GM13977 (cell line): ENCODE measurements around the gene CCDC57.

Experiments
- DNase-seq: peaks from one replicate; pipeline ENCODE4 v3.0.0; 2012; ENCODE audit warnings: low spot score
- in situ Hi-C: fragments of 300-500 bp; cut with MboI; formaldehyde crosslinking; loops from one replicate; pipeline ENCODE4 v1.12.0; 2022; ENCODE audit warnings: low sequenced_read_pairs, low pct_unique_long_range_greater_than_20kb, mixed read lengths, inconsistent platforms; ENCODE audit not compliant: unreplicated experiment
- TF ChIP-seq, protein P1 (sequence below): IDR thresholded peaks from 2 replicates; pipeline ENCODE4 v1.5.1; 2012; ENCODE audit warnings: mild to moderate bottlenecking, control low read depth; ENCODE audit not compliant: insufficient read depth; ENCODE audit errors: extremely low read depth, missing control alignments

Gene CCDC57

DNA sequence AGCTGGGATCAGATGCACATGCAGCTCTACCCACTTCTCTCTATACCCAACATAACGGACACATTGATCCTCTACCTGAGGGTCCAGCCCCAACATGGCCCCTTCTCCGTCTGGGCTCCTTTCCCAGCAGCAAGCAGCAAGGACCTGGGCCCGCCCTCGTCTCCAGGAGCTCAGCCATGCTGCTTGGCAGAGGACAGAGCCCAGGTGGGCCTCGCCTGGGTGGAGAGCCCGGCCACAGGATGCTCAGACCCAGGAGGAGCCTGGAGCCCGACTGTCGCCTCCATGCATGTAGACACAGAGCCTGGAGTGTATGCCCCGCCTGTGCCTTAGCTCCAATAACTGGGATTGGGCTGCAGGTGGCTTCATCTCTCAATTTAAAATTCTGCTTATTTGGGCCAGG, 57.0 kb downstream of the CCDC57 start:
- TF ChIP-seq, protein P1, sequence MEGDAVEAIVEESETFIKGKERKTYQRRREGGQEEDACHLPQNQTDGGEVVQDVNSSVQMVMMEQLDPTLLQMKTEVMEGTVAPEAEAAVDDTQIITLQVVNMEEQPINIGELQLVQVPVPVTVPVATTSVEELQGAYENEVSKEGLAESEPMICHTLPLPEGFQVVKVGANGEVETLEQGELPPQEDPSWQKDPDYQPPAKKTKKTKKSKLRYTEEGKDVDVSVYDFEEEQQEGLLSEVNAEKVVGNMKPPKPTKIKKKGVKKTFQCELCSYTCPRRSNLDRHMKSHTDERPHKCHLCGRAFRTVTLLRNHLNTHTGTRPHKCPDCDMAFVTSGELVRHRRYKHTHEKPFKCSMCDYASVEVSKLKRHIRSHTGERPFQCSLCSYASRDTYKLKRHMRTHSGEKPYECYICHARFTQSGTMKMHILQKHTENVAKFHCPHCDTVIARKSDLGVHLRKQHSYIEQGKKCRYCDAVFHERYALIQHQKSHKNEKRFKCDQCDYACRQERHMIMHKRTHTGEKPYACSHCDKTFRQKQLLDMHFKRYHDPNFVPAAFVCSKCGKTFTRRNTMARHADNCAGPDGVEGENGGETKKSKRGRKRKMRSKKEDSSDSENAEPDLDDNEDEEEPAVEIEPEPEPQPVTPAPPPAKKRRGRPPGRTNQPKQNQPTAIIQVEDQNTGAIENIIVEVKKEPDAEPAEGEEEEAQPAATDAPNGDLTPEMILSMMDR = no peak
- in situ Hi-C loops = no loop called here
- DNase-seq = no peak

DNA sequence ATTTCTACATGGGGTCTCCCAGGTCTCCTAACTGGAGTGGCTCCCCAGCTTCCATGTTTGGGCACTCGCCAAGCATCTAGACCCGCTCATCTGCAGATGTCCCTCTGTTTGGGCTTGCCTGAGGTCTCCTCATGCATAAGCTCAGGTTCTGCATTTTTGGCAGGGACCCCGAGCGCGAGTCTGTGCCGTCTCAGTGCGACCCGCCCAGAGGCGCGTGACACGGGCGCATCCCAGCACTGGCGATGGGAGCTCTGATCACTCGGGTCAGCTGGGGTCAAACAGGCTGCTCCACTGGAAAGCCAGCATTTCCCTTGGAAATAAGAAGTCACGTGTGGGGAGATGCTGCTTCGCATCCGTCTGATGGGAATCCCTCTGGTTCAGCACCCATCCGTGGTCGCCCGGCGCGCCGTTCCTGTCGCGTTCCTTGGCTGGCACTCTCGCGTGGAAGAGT, 57.7 kb downstream of the CCDC57 start:
- in situ Hi-C loops = no loop called here
- TF ChIP-seq, protein P1 = no peak

DNA sequence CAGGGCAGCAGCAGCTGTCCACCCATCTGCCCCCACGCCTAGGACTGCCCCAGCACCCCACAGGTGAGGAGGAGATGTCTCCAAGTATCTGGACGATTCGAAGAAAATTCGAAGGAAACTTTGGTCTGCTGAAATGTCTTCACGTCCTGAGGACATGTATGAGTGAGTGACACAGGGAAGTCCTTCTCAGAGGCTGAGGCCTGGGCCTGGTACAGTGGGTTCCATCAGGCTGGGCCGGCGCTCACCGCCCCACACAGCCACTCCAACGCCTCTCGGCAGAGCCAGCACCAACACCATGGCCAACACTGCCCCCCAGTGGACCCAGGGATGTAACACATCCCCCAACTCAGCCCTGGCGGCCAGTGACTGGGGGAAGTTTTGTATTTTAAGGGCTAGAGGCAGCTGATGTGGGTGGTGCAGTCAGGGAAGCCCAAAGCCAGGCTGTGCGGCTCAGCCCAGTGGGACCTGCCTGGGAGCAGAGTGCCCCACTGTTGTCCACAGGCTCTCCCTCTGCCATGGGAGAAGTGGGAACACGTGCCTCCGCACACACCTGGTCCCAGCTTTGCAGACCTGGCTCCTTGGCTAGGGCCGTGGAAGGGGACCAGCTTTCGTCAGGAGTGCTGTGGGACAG, 58.8 kb downstream of the CCDC57 start:
- in situ Hi-C loops = no loop called here
- TF ChIP-seq, protein P1 = peak; percentile 93
- peak; percentile 93 for DNase-seq

More for the DNA sequence above, 57.7 kb downstream of the CCDC57 start:
- no peak for DNase-seq

DNA sequence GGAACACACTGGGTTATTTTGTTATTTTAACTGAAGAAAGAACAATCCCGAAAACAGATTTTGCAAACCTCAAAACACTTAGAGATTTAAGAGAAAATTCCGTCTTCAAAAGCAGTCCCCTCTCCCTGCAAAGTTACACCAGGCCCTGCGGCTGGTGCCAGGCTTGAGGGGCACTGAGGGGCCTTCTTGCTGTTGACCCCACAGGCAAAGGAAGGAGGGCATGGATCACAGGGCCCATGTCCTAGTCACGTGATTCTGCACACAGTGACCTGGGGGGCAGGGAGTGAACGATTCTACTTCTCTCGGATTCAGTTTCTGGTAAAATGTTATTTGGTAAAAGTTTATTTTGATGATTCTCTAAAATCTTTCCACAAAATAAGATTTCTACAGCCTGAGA, 59.3 kb downstream of the CCDC57 start:
- TF ChIP-seq, protein P1 = no peak
- no peak for DNase-seq
- in situ Hi-C loops = no loop called here

DNA sequence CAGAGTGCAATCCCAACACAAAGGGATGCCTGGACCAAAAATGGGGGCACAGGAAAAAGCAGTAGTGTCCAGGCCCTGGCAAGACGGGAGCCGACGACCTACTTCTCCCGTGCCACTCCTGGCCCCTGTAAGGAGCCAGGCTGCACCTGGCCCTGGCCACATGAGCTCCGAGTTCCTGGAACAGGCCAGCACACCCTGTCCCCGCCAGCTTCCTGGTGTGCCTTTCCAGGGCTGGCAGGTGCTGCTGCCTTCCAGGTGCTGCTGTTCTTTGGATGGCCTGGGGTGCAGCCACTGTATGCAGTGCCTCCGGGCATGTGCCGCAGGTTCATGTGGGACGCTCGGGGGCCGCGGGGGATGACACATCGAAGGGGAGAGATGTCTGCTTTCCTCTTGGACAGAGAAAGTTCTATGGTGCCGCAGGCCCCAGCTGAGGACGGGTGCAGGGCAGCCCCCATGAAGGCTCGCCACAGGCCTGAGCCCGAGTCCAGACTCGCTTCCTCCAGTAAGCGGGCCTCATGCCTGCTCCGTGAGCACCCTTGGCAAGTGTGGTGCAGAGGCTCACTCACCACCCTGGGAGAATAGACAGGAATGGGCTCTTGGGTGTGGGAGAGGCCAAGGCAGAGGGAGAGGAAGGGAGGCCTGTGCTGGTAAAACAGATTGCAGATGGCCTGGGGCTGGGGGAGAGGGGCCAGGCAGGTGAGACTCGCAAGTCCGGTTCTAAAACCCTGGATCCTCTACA, 59.9 kb downstream of the CCDC57 start:
- no peak for DNase-seq
- TF ChIP-seq, protein P1 = no peak
- in situ Hi-C loops = no loop called here

DNA sequence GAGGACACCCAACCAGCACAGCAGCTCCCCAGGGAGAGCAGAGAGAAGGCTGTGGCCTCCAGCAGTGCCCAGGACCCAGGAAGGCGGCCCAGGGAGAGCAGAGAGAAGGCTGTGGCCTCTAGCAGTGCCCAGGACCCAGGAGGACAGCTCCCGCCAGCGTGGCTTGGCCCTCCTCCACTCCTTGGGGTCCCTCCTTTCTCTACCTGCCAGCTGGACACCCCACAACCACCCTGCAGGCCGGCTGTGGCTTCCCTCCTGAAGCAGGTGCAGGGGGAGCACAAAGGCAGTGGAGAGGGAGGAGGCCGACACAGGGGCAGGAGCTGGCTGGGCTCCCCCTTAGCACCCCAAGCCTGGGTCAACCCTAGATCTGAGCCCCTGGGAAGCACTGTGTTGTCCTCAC, 60.5 kb downstream of the CCDC57 start:
- in situ Hi-C loops = no loop called here
- TF ChIP-seq, protein P1 = no peak
- no peak for DNase-seq
